GM18517 (cell line): ENCODE measurements around the gene RAB33A.
"Not testable (repeated sequence)": the region's sequence is repeated elsewhere in the genome, so short reads cannot be mapped to it uniquely, and the experiment has no call there.

Source experiments
- ATAC-seq: cut with Tn5 transposase; IDR thresholded peaks from one replicate; pipeline ENCODE4 v1.9.1; 2021; ENCODE audit warnings: mild to moderate bottlenecking, moderate library complexity; ENCODE audit not compliant: unreplicated experiment

The RAB33A gene

GRCh38 chrX:130231184-130231583 lies 59.4 kb downstream of the RAB33A start:
- ATAC-seq = not testable (repeated sequence)
